Nephron progenitor cell (in vitro differentiated cells): ENCODE data around the gene ALMS1.
A peak's percentile ranks its signal among the peaks of the same experiment; 100 is the strongest.

Source experiments
- DNase-seq: peaks from one replicate; pipeline ENCODE4 v3.0.0; 2021
- H3K27ac Mint-ChIP-seq: 2 replicates; pipeline ENCODE4 v1.8.0; 2021; ENCODE audit warnings: mild to moderate bottlenecking, moderate library complexity, mixed read lengths
- H3K27me3 Mint-ChIP-seq: 2 replicates; pipeline ENCODE4 v1.8.0; 2021; ENCODE audit warnings: mild to moderate bottlenecking, low read depth, mixed read lengths; ENCODE audit not compliant: poor library complexity
- H3K36me3 Mint-ChIP-seq: 2 replicates; pipeline ENCODE4 v1.8.0; 2021; ENCODE audit warnings: low read depth, mixed read lengths
- H3K4me1 Mint-ChIP-seq: 2 replicates; pipeline ENCODE4 v1.8.0; 2021; ENCODE audit warnings: mixed read lengths
- H3K4me3 Mint-ChIP-seq: 2 replicates; pipeline ENCODE4 v1.8.0; 2021; ENCODE audit warnings: mild to moderate bottlenecking, moderate library complexity, mixed read lengths
- H3K9me3 Mint-ChIP-seq: 2 replicates; pipeline ENCODE4 v1.8.0; 2021; ENCODE audit warnings: mild to moderate bottlenecking, moderate library complexity, mixed read lengths
- TF ChIP-seq, protein P1 (sequence below): fragments of 200-600 bp; sonication (generic); IDR thresholded peaks from 2 replicates; pipeline ENCODE4 v1.5.0; 2021; ENCODE audit warnings: antibody characterized with exemption

Gene ALMS1

DNA sequence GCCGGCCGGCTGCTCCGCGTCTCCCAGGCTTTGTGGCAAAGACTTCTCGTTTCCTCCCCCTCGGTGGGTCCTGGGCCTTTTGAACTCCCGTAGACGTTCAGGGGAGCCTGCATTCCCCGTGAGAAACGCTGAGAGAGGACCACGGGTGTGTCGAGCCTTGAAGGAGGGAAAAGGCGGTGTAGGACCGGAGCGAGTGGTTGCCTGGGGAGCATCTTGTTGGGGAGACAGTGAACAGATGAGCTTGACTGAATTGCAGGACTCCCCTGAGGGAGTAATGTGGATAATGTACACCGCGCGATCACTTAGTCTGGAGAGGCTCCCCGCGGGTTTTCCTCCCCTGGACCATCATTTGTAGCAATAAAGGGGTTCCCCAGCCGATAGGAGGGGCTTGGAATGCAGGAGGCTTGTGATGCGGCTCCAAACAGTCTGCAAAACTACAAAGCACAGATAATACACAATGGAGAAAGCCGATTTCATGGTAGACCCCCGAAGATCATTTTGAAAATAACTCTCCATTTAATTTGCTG lies 769 bp downstream of the ALMS1 start:
- peaks cover 40% of the 10 kb centered on the region for H3K36me3 Mint-ChIP-seq

DNA sequence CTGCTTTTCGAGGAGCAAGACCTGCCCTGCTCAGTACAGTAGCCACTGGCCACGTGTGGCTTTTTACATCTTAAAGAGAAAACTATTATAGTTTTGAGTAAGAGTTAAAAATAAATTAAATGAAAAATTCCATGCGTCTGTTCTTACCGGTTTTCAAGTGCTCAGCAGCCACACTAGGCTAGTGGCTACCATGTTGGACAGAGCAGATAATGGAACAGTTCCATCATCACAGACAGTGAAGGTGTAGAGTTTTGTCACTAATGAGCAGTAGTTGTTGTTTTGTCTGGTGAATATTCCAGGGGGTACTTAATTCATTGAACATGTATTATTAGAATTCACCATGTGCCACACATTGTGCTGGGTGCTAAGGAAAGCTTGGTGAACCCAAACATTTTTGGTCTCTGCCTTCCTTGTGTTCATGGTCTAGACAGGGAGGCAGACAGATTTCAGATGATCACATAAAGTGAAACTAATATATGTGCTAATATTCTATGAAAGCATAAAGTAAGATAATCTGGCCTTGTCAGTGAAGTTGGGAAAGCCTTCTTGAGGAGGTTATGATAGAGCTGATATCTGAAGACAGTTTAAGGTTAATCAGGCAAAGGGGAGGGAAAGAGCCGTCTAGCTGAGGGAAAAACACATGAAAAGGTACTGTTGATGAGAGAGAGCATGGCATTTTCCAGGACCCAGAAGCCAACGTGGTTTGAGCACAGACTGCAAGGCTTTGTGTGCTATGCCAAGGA lies 1.4 kb downstream of the ALMS1 start:
- Mint-ChIP-seq H3K36me3 (peaks cover 46% of the 10 kb centered on the region), H3K27ac (peak overlapping the region; percentile 0)
- DNase-seq = no peak

More for the DNA sequence above, 769 bp downstream of the ALMS1 start:
- H3K4me1 Mint-ChIP-seq = peaks cover 25% of the 10 kb centered on the region
- peak overlapping the region; percentile 96 for H3K27ac Mint-ChIP-seq
- peaks cover 36% of the 10 kb centered on the region for H3K27me3 Mint-ChIP-seq
- no peak for DNase-seq
- no peaks in the 10 kb centered on the region for H3K9me3 Mint-ChIP-seq
- TF ChIP-seq, protein P1, sequence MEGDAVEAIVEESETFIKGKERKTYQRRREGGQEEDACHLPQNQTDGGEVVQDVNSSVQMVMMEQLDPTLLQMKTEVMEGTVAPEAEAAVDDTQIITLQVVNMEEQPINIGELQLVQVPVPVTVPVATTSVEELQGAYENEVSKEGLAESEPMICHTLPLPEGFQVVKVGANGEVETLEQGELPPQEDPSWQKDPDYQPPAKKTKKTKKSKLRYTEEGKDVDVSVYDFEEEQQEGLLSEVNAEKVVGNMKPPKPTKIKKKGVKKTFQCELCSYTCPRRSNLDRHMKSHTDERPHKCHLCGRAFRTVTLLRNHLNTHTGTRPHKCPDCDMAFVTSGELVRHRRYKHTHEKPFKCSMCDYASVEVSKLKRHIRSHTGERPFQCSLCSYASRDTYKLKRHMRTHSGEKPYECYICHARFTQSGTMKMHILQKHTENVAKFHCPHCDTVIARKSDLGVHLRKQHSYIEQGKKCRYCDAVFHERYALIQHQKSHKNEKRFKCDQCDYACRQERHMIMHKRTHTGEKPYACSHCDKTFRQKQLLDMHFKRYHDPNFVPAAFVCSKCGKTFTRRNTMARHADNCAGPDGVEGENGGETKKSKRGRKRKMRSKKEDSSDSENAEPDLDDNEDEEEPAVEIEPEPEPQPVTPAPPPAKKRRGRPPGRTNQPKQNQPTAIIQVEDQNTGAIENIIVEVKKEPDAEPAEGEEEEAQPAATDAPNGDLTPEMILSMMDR = no peak
- H3K4me3 Mint-ChIP-seq = peak overlapping the region; percentile 97

DNA sequence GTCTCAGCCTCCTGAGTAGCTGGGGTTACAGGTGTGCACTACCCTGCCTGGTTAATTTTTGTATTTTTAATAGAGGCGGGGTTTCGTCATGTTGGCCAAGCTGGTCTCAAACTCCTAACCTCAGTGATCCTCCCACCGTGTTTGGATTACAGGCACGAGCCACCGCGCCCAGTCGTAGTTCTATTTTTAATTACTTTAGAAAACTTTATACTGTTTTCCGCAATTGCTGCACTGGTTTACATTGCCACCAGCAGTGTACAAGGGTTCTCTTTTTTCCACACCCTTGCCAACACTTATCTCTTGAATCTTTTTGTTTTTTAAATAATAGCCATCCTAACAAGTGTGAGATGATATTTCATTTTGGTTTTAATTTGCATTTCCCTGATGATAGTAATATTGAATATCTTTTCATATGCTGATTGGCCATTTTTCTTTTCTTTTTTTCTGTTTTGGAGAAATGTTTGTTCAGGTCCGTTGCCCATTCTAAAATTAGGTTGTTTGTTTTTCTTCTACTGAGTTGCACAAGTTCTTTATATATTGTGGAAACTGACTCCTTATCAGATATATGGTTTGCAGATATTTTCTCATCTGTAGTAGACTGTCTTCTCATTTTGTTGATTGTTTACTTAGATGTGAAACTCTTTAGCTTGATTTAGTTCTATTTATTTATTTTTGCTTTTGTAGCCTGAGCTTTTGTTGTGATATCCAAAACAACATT lies 16.9 kb downstream of the ALMS1 start:
- Mint-ChIP-seq H3K27ac (no peak overlapping the region), H3K9me3 (peaks cover 80% of the 10 kb centered on the region), H3K4me1 (peaks cover under 1% of the 10 kb centered on the region), H3K4me3 (no peak overlapping the region), H3K36me3 (peaks cover 95% of the 10 kb centered on the region), H3K27me3 (no peaks in the 10 kb centered on the region)
- no peak for DNase-seq
- TF ChIP-seq, protein P1 = no peak

More for the DNA sequence above, 1.4 kb downstream of the ALMS1 start:
- TF ChIP-seq, protein P1 = no peak
- no peaks in the 10 kb centered on the region for H3K9me3 Mint-ChIP-seq
- peaks cover 25% of the 10 kb centered on the region for H3K4me1 Mint-ChIP-seq
- peaks cover 34% of the 10 kb centered on the region for H3K27me3 Mint-ChIP-seq
- H3K4me3 Mint-ChIP-seq = peak overlapping the region; percentile 97

DNA sequence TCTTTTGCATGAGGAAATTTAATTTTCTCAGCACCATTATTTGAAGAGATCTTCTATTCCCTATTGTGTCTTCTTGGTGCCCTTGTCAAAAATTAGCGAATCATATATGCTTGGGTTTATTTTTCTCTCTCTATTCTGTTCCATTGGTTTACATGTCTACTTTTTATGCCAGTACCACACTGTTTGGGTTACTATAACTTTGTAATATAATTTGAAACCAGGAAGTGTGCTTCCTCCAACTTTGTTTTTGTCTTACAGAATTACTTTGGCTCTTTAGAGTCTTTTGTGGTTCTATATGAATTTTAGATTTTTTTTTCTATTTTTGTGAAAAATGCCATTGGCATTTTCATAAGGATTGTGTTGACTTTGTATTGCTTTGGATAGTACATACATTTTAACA lies 17.6 kb downstream of the ALMS1 start:
- H3K27me3 Mint-ChIP-seq = no peaks in the 10 kb centered on the region
- H3K27ac Mint-ChIP-seq = no peak overlapping the region
- no peak for DNase-seq
- H3K4me1 Mint-ChIP-seq = peaks cover 8% of the 10 kb centered on the region
- peaks cover 95% of the 10 kb centered on the region for H3K36me3 Mint-ChIP-seq
- H3K4me3 Mint-ChIP-seq = no peak overlapping the region
- H3K9me3 Mint-ChIP-seq = peaks cover 75% of the 10 kb centered on the region
- TF ChIP-seq, protein P1 = no peak

- peaks cover 67% of the 10 kb centered on the region for H3K9me3 Mint-ChIP-seq
- no peak for DNase-seq
- H3K36me3 Mint-ChIP-seq = peaks cover 89% of the 10 kb centered on the region
- TF ChIP-seq, protein P1 = no peak
- no peak overlapping the region for H3K27ac Mint-ChIP-seq
- H3K4me1 Mint-ChIP-seq = peaks cover 9% of the 10 kb centered on the region
- H3K27me3 Mint-ChIP-seq = no peaks in the 10 kb centered on the region
- no peak overlapping the region for H3K4me3 Mint-ChIP-seq
Measured at GRCh38 chr2:73404409-73404808, 18.8 kb downstream of the ALMS1 start.
